Measurements from ENCODE around the gene CSMD2. TPM values are rescaled to one million over a fixed set of nuclear protein-coding genes. Genes with fewer than 3 reads are reported as not detected.

The CSMD2 gene
- total and polyA plus RNA-seq, 2 of the 8 experiments (the other 6 are each of a cell fraction or from before 2014, with no cell fraction given), result 7.0 to 14.7 TPM

DNA sequence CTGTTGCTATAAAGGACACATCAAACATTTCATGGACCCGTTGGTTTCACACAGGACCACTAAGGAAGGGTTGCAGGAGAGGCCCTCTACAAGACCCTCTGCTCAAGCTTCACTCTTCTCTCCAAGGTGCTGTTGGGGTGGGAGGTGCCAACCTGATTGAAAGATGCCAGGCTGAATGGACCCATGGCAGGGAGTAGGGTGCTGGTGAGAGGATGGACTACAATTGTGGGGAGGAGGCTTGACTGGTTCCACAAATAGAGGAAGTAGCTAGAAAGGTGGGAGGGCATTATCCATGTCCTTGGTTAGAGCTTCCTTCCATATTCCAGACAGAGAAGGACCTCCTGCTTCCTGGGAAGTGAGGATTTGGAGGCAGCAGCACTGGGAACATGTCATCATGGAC lies 468.7 kb downstream of the CSMD2 start (continued):
- no peak for TF ChIP-seq CHD7 (IDR thresholded peaks at IDR 0.05; ENCODE audit: insufficient replicate concordance, low read length)
- TF ChIP-seq JUND (IDR thresholded peaks at IDR 0.05; ENCODE audit: low read length), result no peak
- no peak for TF ChIP-seq MAX (IDR thresholded peaks at IDR 0.05)
- no peak for TF ChIP-seq KDM4A (IDR thresholded peaks at IDR 0.05; ENCODE audit: low read depth, low read length, severe bottlenecking)
- TF ChIP-seq NANOG (IDR thresholded peaks at IDR 0.05; ENCODE audit: insufficient read depth, low read depth, low read length, poor library complexity, severe bottlenecking), result no peak
- TF ChIP-seq TCF12 (IDR thresholded peaks at IDR 0.05; ENCODE audit: low read depth, low read length), result no peak
- TF ChIP-seq GTF2F1 (IDR thresholded peaks at IDR 0.05; ENCODE audit: borderline replicate concordance, low read depth, low read length), result no peak
- no peak for TF ChIP-seq RFX5 (IDR thresholded peaks at IDR 0.05; ENCODE audit: borderline replicate concordance, low read depth, low read length)
- TF ChIP-seq SIX5 (IDR thresholded peaks at IDR 0.05; ENCODE audit: low read depth, low read length), result no peak
- no peak for TF ChIP-seq TBP (IDR thresholded peaks at IDR 0.05; ENCODE audit: low read depth, low read length)
- TF ChIP-seq ASH2L (IDR thresholded peaks at IDR 0.05; ENCODE audit: low read length), result no peak
- TF ChIP-seq SRF (IDR thresholded peaks at IDR 0.05; ENCODE audit: low read depth, low read length), result no peak
